DND-41 (cell line): Measurements from ENCODE around the gene P3H4.

Experiments
- ATAC-seq: fragments of 200-7000 bp; cut with Tn5 transposase; 3 replicates; pipeline ENCODE4 v1.9.1; 2021; ENCODE audit warnings: low read depth; ENCODE audit not compliant: insufficient read depth
- DNase-seq: peaks from one replicate; pipeline ENCODE4 v3.0.0-alpha.2; 2020
- H2AFZ ChIP-seq: 2 replicates; pipeline ENCODE4 v1.6.0; 2012; ENCODE audit warnings: low read depth, low read length
- H3K27ac ChIP-seq: 2 replicates; pipeline ENCODE4 v1.5.1; 2012; ENCODE audit warnings: low read length, inconsistent platforms
- H3K27me3 ChIP-seq: fragments of 200-600 bp; sonication (generic); 2 replicates; pipeline ENCODE4 v1.6.0; 2012; ENCODE audit warnings: low read length, mild to moderate bottlenecking, inconsistent platforms; ENCODE audit not compliant: insufficient read depth, poor library complexity
- H3K36me3 ChIP-seq: 2 replicates; pipeline ENCODE4 v1.5.1; 2012; ENCODE audit warnings: low read length, inconsistent platforms; ENCODE audit not compliant: insufficient read depth
- H3K4me1 ChIP-seq: 2 replicates; pipeline ENCODE4 v1.5.1; 2012; ENCODE audit warnings: mild to moderate bottlenecking, low read length; ENCODE audit not compliant: insufficient read depth
- H3K4me2 ChIP-seq: 2 replicates; pipeline ENCODE4 v1.6.0; 2012; ENCODE audit warnings: mild to moderate bottlenecking, moderate library complexity, low read length, inconsistent platforms; ENCODE audit not compliant: insufficient read depth
- H3K4me3 ChIP-seq, 2 experiments: fragments of 200-600 bp in 1 of 2; shearing (Covaris generic) in 1 of 2; 2 replicates each; pipeline ENCODE4 v1.5.1; 2012 to 2016; ENCODE audit warnings: inconsistent platforms in 2 of 2, low read length in 2 of 2, mild to moderate bottlenecking in 2 of 2, low read depth in 1 of 2, moderate library complexity in 1 of 2
- H3K79me2 ChIP-seq: 2 replicates; pipeline ENCODE4 v1.6.0; 2012; ENCODE audit warnings: low read length, inconsistent platforms; ENCODE audit not compliant: insufficient read depth
- H3K9ac ChIP-seq: 2 replicates; pipeline ENCODE4 v1.6.0; 2012; ENCODE audit warnings: low read depth, mild to moderate bottlenecking, inconsistent platforms, low read length, moderate library complexity
- H3K9me3 ChIP-seq: 2 replicates; pipeline ENCODE4 v1.5.1; 2012; ENCODE audit warnings: low read length, moderate library complexity, mild to moderate bottlenecking, inconsistent platforms; ENCODE audit not compliant: insufficient read depth, severe bottlenecking
- H4K20me1 ChIP-seq: 2 replicates; pipeline ENCODE4 v1.6.0; 2012; ENCODE audit warnings: low read length; ENCODE audit not compliant: insufficient read depth
- CTCF ChIP-seq: IDR thresholded peaks from 2 replicates; pipeline ENCODE4 v1.5.1; 2012; ENCODE audit warnings: borderline replicate concordance, low read length, moderate library complexity, mild to moderate bottlenecking; ENCODE audit not compliant: poor library complexity, severe bottlenecking; ENCODE audit errors: extremely low read depth
- EZH2 ChIP-seq: IDR thresholded peaks from 3 replicates; pipeline ENCODE4 v1.6.1; 2012; ENCODE audit warnings: borderline replicate concordance, low read depth, mild to moderate bottlenecking, moderate library complexity, low read length, inconsistent platforms; ENCODE audit not compliant: severe bottlenecking

Gene P3H4

GRCh38 chr17:41793784-41794539 lies 17.8 kb downstream of the P3H4 start:
- DNase-seq = no peak
- H3K4me2 ChIP-seq = no peak overlapping the region
- H3K9me3 ChIP-seq = no peaks in the 10 kb centered on the region
- H3K27ac ChIP-seq = no peak overlapping the region
- TF ChIP-seq EZH2 (no peak), CTCF (no peak)
- H3K27me3 ChIP-seq = peaks cover 2% of the 10 kb centered on the region
- no peak overlapping the region for H3K9ac ChIP-seq
- no peaks in the 10 kb centered on the region for H3K36me3 ChIP-seq
- H3K4me3 ChIP-seq = no peak overlapping the region
- H3K4me1 ChIP-seq = no peaks in the 10 kb centered on the region
- ATAC-seq = no peak
- H3K79me2 ChIP-seq = no peaks in the 10 kb centered on the region
- H2AFZ ChIP-seq = no peak overlapping the region
- no peaks in the 10 kb centered on the region for H4K20me1 ChIP-seq

DNA sequence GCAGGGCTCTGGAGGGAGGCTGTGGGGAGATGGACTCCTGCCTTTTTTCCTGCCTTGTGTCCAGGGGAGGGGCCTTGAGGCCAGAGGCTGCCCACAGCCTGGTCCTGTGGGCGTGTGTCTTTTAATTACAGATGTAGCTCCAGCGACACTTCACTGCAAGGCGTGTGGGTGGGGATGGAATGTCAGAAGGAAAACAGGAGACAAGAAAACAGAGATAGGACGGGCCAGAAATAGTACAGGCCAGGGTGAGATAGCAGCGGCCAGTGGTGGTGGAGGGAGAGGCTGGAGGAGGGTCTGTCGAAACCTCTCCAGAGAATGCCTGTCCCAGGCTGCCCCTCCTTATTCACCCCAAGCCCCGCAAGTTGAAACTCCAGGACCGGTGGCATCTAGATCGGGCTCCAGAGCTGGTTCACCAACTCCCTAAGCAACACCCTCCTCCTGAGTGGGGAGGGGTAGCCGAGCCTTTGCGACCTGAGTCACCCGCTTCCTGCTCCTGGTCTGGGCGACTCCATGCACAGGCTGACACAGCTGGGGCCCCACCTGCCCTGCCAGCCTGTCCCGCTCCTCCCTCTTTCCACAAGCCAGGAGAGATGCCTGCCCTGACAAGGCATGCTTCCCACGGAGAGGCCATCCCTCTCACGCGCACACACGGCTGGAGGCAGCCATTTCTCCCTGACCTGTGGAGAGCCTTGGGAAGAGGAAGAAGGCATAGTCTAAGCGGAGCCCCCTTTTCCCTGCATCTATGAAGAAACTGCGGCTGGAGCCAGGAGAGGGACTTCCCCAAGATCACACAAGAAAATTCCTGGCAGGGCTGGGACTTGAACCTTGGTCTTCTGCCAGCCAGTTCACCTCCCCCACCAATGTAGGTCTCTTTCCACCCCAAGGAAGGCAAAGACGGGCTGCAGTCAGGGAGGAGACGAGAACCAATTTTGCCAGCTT lies 18.6 kb downstream of the P3H4 start:
- H3K4me2 ChIP-seq = no peak overlapping the region
- H3K9ac ChIP-seq = no peak overlapping the region
- H3K27ac ChIP-seq = no peak overlapping the region

DNA sequence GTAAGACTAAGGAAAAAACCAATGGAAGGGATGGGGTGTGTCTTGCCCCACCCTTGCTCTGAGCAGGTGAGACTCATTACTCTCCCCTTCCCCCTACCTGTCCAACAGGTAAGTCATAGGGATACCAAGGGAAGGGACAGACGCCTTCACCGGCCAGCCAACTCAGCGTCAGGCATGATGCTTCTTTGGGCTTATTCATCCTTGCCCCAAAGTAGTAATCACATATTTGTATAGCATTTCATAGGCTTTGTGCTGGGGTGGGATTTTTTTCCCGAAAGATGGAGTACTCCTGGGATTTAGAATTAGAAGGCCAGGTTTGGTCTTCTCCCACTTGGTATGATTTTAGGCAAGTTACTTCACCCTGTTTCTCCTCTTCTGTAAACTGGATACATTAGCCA lies 24.7 kb downstream of the P3H4 start:
- TF ChIP-seq EZH2 (no peak), CTCF (no peak)
- Histone ChIP-seq H3K27me3 (peaks cover 4% of the 10 kb centered on the region), H3K36me3 (no peaks in the 10 kb centered on the region), H3K9ac (no peak overlapping the region), H3K9me3 (no peaks in the 10 kb centered on the region), H3K4me3 (no peak overlapping the region), H3K27ac (no peak overlapping the region), H2AFZ (no peak overlapping the region), H4K20me1 (no peaks in the 10 kb centered on the region), H3K4me2 (no peak overlapping the region), H3K4me1 (no peaks in the 10 kb centered on the region), H3K79me2 (no peaks in the 10 kb centered on the region)
- no peak for DNase-seq
- no peak for ATAC-seq

More for the DNA sequence above, 18.6 kb downstream of the P3H4 start:
- H3K79me2 ChIP-seq = no peaks in the 10 kb centered on the region
- H3K4me1 ChIP-seq = no peaks in the 10 kb centered on the region
- H3K4me3 ChIP-seq = no peak overlapping the region
- H2AFZ ChIP-seq = no peak overlapping the region
- TF ChIP-seq EZH2 (no peak), CTCF (no peak)
- no peaks in the 10 kb centered on the region for H3K36me3 ChIP-seq
- ATAC-seq (peak; percentile 60; the same call in 2 of the 3 replicates), DNase-seq (peak; percentile 17)
- H3K27me3 ChIP-seq = peaks cover 4% of the 10 kb centered on the region
- no peaks in the 10 kb centered on the region for H3K9me3 ChIP-seq
- H4K20me1 ChIP-seq = no peaks in the 10 kb centered on the region
